WERI-Rb-1 (cell line): ENCODE measurements around the gene SCRT2.

Experiments used
- DNase-seq: peaks from one replicate; pipeline ENCODE4 v3.0.0-alpha.2; 2020
- H3K27ac ChIP-seq: fragments of 250-450 bp; sonication (Bioruptor Pico); 2 replicates; pipeline ENCODE4 v1.5.1; 2020; ENCODE audit warnings: mild to moderate bottlenecking, moderate library complexity
- H3K27me3 ChIP-seq: fragments of 250-450 bp; sonication (Bioruptor Pico); 2 replicates; pipeline ENCODE4 v1.5.1; 2021; ENCODE audit warnings: mild to moderate bottlenecking, low read depth, moderate library complexity; ENCODE audit not compliant: insufficient read depth, severe bottlenecking
- H3K36me3 ChIP-seq: fragments of 250-450 bp; sonication (Bioruptor Pico); 2 replicates; pipeline ENCODE4 v1.5.1; 2020; ENCODE audit warnings: mild to moderate bottlenecking, moderate library complexity
- H3K4me3 ChIP-seq: 2 replicates; pipeline ENCODE4 v1.5.1; 2011; ENCODE audit warnings: low read depth, mild to moderate bottlenecking, control low read depth, low read length
- H3K9me3 ChIP-seq: fragments of 250-450 bp; sonication (Bioruptor Pico); 2 replicates; pipeline ENCODE4 v1.5.1; 2021; ENCODE audit warnings: mild to moderate bottlenecking, moderate library complexity; ENCODE audit not compliant: severe bottlenecking
- TF ChIP-seq, protein P1 (sequence below): IDR thresholded peaks from 2 replicates; pipeline ENCODE4 v1.5.1; 2011; ENCODE audit warnings: low read depth, mild to moderate bottlenecking, control low read depth, inconsistent platforms, low read length

Gene SCRT2

DNA sequence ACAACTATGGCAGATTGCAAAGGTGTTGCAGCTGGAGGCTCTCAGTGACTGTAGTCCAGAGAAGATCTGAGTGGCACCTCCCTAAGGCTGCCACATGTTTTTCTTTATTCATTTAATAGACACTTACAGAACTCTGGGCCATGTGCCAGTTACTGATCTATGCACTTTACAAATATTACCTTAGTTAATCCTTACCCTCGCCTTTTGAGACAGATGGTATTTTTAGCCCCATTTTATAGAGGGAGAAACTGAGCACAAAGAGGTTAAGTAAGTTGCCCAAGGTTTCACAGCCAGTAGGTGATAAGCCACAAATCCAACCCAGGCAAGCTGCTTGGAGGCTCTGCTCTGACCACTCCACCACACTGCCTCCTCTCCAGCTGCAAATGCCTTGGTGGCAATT, 6.5 kb upstream of the SCRT2 start:
- Histone ChIP-seq H3K27me3 (no peaks in the 10 kb centered on the region), H3K27ac (no peak overlapping the region), H3K4me3 (no peak overlapping the region), H3K9me3 (no peaks in the 10 kb centered on the region), H3K36me3 (no peaks in the 10 kb centered on the region)
- DNase-seq, result no peak
- TF ChIP-seq, protein P1, sequence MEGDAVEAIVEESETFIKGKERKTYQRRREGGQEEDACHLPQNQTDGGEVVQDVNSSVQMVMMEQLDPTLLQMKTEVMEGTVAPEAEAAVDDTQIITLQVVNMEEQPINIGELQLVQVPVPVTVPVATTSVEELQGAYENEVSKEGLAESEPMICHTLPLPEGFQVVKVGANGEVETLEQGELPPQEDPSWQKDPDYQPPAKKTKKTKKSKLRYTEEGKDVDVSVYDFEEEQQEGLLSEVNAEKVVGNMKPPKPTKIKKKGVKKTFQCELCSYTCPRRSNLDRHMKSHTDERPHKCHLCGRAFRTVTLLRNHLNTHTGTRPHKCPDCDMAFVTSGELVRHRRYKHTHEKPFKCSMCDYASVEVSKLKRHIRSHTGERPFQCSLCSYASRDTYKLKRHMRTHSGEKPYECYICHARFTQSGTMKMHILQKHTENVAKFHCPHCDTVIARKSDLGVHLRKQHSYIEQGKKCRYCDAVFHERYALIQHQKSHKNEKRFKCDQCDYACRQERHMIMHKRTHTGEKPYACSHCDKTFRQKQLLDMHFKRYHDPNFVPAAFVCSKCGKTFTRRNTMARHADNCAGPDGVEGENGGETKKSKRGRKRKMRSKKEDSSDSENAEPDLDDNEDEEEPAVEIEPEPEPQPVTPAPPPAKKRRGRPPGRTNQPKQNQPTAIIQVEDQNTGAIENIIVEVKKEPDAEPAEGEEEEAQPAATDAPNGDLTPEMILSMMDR, result no peak

- no peaks in the 10 kb centered on the region for H3K27me3 ChIP-seq
These were observed 5.1 kb upstream of the SCRT2 start for GRCh38 chr20:680638-681187.

GRCh38 chr20:677957-678356, 2.4 kb upstream of the SCRT2 start:
- Histone ChIP-seq H3K9me3 (no peaks in the 10 kb centered on the region), H3K27ac (no peak overlapping the region), H3K36me3 (no peaks in the 10 kb centered on the region), H3K4me3 (no peak overlapping the region), H3K27me3 (no peaks in the 10 kb centered on the region)
- TF ChIP-seq, protein P1, result no peak
- no peak for DNase-seq

More at GRCh38 chr20:680638-681187, 5.1 kb upstream of the SCRT2 start:
- Histone ChIP-seq H3K36me3 (no peaks in the 10 kb centered on the region), H3K9me3 (no peaks in the 10 kb centered on the region), H3K27ac (no peak overlapping the region), H3K4me3 (no peak overlapping the region)
- TF ChIP-seq, protein P1, result no peak
- DNase-seq, result no peak

DNA sequence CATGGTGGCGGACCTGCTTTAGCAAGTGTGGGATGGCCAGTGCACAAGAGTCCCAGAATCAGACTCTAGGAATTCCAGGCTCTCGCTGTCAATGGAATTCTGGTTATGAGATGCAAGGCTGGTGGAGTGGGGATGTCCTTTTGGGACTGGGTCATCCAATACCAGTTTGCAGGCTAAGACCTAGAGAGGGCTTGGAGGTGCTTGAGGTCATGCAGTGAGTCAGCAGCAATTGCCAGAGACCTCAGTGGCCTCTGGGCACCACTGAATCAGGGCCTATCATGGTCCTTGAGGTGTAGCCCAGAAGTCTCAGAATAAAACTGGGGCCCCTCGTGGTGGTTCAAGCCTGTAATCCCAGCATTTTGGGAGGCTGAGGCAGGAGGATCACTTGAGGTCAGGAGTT, 1.4 kb upstream of the SCRT2 start:
- TF ChIP-seq, protein P1, result no peak
- Histone ChIP-seq H3K4me3 (peak overlapping the region; percentile 72), H3K27me3 (no peaks in the 10 kb centered on the region), H3K36me3 (no peaks in the 10 kb centered on the region), H3K9me3 (no peaks in the 10 kb centered on the region), H3K27ac (peak overlapping the region; percentile 65)
- DNase-seq, result no peak

GRCh38 chr20:676315-676937, 824 bp upstream of the SCRT2 start:
- H3K27ac ChIP-seq, result peak overlapping the region; percentile 65
- peak overlapping the region; percentile 72 for H3K4me3 ChIP-seq
- no peaks in the 10 kb centered on the region for H3K9me3 ChIP-seq
- TF ChIP-seq, protein P1, result no peak
- no peaks in the 10 kb centered on the region for H3K36me3 ChIP-seq
- peak; percentile 60 for DNase-seq
- no peaks in the 10 kb centered on the region for H3K27me3 ChIP-seq

DNA sequence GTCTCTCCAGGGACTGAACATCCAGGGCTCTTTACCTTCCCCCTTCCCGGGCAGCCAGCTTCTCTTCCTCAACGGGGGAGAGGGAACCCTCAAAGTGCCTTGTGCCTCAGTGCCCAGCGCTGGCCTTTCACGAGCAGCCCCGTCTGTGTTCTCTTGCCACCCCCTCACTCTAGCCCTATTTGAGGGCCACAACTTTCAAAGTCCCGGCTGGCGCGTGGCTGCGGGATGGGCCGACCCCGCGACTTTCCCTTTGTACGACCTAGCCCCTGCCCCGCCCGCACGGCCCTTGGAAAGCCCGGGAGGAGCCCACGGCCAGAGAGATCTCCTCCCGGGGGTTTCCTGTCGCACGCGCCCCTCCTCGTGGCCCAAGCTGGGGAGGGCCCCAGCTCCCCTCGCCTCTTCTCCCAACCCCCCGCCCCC, 559 bp downstream of the SCRT2 start:
- H3K36me3 ChIP-seq, result no peaks in the 10 kb centered on the region; the same call in 1 of the 2 replicates
- peak overlapping the region; percentile 72 for H3K4me3 ChIP-seq
- no peaks in the 10 kb centered on the region for H3K9me3 ChIP-seq
- peak overlapping the region; percentile 65 for H3K27ac ChIP-seq
- TF ChIP-seq, protein P1, result no peak
- H3K27me3 ChIP-seq, result no peaks in the 10 kb centered on the region
- DNase-seq, result no peak
